HTR-8/SVneo (cell line): Measurements from ENCODE around the gene TGOLN2.

Experiments used
- DNase-seq: peaks from one replicate; pipeline ENCODE4 v3.0.0; 2011; ENCODE audit warnings: low spot score, mixed read lengths; ENCODE audit not compliant: insufficient read length
- FAIRE-seq: peaks from 2 replicates; lab custom pipeline; 2011; peaks lifted over from hg19 to GRCh38; lab: Jason Lieb, UNC

TGOLN2 gene

DNA sequence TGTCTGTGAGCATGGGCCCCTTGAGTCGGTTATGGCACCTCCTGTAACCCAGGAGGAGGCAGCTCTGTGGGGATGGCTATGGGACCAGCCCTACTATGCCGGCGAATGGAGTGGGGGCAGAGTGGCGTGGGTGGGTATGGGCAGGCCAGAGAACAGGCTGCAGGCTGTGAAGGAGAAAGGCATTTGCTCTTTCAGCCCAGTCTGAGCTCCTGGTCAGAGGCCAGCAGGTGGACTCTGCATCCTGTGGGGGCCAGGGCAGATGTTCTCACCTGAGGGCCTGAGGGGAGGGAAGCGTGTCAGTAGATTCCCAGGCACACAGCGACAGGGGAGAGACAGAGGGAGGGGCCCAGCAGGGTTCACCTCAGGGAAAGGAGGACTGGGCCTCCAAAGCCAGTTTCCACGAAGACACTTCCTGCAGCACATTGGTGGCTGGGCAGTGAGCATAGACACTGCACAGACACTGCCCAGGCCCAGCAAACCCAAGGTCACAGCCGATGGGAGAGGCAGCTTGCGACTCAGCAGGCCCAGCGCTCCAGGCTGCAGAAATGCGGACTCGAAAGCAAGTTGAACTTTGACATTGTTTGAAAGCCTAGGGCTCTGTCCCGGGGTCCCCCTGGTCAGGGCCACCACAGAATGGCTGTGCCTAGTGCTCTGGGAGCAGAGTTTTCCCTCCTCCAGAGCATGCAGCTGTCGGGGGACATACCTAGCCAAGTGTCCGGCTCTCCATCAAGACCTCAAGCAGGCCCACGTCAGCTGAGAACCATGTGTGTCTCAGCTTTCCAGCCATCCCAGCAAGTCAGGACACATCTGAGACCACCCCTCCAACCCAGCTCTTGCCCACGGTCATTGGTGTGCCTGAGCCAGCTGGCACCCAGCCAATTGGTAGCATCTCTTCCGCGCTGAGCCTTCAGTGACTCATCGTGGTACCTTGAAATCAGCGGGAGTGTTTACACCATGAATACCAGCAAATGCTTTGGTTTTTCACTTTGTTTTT, 53.8 kb downstream of the TGOLN2 start:
- peak; percentile 99 for FAIRE-seq

DNA sequence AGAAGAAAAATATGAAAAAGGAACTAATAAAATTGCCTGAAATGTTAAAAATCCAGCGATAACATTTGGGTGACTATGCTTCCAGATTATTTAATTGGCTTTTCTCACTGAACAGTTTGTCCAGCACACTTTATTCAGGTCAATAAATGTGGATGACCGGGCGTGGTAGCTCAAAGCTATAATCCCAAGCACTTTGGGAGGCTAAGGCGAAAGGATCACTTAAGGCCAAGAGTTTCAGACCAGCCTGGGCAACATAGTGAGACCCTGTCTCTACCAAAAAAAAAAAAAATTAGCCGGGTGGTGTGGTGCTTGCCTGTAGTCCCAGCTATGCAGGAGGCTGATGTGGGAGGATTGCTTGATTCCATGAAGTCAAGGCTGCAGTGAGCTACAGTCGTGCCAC, 55.4 kb downstream of the TGOLN2 start:
- no peak for FAIRE-seq
- no peak for DNase-seq

More for the DNA sequence above, 53.8 kb downstream of the TGOLN2 start:
- DNase-seq: peak; percentile 86

DNA sequence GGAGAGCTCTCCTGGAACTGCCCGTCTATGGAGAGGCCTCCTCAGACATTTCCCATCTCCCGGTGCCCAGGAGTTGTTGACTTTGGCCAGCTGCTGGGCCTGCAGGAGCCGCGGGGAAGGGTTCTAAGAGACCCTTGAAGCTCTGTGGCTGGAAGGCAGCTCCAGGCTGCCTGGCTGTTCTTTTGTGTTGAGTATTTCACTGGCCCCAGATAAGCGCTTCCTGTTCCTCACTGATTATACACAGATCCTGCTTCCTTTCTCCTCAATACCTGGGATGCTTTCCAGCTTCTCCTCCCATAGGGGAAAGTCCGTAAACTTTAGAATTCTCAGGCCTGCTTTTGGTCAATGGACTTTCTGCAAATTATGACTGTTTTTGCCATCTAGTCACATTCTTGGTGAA, 57.8 kb downstream of the TGOLN2 start:
- FAIRE-seq (no peak), DNase-seq (no peak)
